Eye (tissue), 1 donor: Measurements from ENCODE around the gene PIAS1.
A peak's percentile ranks its signal among the peaks of the same experiment; 100 is the strongest.
"Not testable (repeated sequence)": the region's sequence is repeated elsewhere in the genome, so short reads cannot be mapped to it uniquely, and the experiment has no call there.

Experiments used
- DNase-seq: peaks from one replicate; pipeline ENCODE4 v3.0.0-alpha.2; 2015

Gene PIAS1

DNA sequence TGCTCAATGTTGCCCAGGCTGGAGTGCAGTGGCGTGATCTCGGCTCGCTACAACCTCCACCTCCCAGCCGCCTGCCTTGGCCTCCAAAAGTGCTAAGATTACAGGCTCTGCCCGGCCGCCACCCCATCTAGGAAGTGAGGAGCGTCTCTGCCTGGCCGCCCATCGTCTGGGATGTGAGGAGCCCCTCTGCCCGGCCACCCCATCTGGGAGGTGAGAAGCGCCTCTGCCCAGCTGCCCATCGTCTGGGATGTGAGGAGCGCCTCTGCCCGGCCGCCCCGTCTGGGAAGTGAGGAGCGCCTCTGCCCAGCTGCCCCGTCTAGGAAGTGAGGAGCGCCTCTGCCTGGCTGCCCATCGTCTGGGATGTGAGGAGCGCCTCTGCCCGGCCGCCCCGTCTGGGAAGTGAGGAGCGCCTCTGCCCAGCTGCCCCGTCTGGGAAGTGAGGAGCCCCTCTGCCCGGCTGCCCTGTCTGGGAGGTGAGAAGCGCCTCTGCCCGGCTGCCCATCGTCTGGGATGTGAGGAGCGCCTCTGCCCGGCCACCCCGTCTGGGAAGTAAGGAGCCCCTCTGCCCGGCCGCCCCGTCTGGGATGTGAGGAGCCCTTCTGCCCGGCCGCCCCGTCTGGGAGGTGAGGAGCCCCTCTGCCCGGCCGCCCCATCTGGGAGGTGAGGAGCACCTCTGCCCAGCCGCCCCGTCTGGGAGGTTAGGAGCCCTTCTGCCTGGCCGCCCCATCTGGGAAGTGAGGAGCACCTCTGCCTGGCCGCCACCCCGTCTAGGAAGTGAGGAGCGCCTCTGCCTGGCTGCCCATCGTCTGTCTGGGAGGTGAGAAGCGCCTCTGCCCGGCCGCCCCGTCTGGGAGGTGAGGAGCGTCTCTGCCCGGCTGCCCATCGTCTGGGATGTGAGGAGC, 167.7 kb downstream of the PIAS1 start:
- not testable (repeated sequence) for DNase-seq

DNA sequence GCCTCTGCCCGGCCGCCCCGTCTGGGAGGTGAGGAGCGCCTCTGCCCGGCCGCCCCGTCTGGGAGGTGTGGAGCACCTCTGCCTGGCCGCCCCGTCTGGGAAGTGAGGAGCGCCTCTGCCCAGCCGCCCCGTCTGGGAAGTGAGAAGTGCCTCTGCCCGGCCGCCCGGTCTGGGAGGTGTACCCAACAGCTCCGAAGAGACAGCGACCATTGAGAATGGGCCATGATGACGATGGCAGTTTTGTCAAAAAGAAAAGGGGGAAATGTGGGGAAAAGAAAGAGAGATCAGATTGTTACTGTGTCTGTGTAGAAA, 168.3 kb downstream of the PIAS1 start:
- DNase-seq: not testable (repeated sequence)

DNA sequence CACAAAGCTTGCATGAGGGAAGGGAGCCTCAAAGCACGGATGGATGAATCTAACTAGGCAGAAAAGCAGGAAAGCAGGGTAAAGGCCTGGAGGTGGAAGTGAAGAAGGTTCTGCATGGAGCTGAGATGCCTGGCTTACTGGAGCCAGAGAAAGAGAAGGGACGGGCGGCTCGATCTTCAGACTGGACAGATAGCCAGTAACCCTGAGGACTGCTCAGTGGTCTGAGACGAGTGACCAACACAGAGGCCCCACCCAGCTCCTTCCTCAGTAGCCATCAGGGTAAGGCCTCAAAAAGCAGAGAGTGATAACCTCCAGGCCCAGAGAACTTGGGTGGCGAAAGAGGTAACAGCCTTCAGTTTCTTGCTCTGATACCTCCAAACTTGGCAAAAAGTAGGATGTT, 169.1 kb downstream of the PIAS1 start:
- no peak for DNase-seq

DNA sequence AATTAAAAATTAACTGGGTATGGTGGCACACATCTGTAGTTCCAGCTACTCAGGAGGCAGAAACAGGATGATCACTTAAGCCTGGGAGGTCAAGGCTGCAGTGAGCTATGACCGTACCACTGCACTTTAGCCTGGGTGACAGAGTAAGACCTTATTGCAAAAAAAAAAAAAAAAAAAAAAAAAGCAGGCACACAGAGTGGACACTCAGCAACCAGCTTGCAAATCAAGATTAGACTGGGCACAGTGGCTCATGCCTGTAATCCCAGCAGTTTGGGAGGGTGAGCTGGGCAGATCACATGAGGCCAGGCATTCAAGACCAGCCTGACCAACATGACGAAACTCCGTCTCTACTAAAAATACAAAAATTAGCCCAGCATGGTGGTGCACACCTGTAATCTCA, 170.0 kb downstream of the PIAS1 start:
- no peak for DNase-seq

DNA sequence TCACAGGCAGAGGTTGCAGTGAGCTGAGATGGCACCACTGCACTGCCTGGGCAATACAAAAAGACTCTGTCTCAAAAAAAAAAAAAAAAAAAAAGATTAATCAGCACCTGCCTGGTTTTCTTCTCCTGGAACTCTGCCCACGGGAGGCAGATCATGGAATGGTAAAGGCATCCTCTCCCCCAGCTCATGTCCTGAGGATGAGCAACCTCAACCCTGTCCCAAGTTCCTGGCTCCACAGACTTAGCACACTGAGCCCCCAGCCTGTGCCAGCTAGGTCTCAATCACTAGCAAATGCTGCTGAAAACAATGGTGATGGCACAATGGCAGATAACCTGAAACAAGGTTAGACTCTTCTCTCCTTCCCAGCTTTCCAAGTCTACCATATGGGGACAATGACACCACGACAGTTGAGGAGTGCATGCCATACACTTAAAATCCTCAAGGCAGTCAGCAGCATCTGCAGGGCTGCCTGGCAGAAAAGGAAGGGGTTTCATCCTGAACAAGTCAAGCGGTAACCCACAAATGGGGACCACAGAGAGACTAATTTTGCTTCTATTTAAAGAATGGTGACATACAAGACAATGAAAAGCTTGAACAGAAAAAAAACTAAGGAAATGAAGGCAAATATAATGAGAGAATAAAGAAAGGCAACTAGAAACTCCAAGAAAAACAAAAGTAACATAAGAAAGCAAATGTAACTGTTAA, 170.6 kb downstream of the PIAS1 start:
- DNase-seq: no peak

DNA sequence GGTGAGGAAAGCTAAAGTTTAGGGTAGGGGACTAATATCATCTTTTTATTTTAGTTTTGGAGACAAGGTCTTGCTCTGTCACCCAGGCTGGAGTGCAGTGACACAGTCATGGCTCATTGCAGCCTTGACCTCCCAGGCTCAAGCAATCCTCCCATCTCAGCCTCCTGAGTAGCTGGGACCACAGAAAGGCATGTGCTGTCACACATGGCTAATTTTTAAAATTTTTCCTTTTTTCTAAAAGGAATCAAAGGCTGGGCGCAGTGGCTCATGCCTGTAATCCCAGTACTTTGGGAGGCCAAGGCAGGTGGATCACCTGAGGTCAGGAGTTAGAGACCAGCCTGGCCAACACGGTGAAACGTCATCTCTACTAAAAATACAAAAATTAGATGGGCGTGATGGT, 171.3 kb downstream of the PIAS1 start:
- not testable (repeated sequence) for DNase-seq

DNA sequence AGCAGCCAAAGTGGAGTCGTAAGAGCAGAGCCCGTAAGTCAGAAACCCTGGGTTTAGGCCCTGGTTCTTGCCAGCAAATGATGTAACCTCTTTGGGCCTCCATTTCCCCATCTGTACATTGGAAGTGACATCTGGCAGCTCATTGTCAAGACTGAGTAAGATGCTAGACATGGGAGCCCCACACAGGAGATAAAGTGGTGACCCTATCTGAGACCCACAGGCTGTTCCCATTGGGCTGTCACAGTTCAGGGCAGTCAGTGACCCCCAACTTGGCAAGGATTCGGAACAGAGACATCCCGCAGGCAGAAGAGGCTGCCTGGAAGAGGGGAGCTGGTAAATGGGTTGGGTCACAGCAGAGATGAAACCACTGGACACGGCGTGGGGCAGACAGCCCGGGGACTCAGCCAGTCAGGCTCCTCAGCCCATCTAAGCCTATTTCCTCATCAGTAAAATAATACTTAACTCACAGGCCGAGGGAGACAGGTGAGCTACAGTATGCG, 173.6 kb downstream of the PIAS1 start:
- DNase-seq: no peak

DNA sequence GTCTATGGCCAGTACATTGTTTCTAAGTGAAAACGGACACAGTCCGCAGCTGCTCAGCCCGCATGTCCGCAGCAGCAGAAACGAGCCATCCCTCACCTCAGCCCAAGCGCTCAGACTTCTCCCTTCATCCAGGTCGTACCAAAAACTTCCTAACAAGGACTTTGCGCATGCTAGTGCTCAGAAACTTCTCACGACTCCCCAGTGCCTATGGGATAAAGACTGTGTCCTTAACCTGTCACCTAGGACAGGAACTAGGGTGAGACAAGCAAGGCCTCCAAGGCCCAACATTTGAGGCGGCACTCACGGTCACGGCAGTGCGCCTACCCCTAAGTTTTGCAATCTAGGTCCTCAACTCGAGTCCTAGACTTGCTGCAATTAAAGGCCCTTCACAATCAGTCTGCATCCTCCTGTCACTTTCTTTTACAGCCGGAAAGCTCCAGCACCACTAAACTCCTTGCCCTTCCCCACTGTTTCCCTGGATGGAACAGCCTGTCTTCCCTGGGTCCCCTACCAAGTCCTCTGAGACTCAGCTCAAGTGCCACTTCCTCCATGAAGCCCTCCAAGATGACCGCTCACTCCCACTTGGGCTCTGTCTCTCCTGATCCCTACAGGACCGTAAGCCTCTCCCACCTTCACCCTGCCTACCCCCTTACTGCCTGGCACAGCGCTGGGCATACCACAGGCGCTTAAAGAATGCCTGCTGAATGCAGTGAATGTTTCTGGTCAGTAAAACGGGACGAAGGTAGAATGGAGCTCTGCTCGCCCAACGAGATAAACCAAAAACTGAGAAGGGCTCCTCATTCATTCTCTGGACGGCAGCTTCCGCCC, 174.2 kb downstream of the PIAS1 start:
- DNase-seq: peak; percentile 30

DNA sequence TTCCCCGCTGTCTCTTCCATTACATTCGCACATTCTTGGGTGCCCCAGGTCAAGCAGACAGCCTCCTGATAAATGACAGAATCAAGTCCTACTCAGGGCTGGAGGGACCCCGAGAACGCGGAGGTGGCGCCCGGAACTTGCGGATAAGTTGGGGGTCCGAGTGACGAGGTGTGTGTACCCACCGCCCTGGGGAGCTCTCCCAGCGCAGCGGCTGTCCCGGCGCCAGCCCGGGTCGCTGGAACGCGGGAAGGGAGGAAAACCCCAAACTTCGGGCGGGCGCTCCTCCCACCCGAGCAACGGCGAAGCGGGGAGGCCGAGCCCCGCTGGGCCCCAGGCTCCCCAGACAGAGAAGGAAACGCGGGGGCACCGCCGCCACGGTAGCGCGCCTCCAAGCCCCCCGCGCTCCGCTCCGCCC, 174.9 kb downstream of the PIAS1 start:
- no peak for DNase-seq

DNA sequence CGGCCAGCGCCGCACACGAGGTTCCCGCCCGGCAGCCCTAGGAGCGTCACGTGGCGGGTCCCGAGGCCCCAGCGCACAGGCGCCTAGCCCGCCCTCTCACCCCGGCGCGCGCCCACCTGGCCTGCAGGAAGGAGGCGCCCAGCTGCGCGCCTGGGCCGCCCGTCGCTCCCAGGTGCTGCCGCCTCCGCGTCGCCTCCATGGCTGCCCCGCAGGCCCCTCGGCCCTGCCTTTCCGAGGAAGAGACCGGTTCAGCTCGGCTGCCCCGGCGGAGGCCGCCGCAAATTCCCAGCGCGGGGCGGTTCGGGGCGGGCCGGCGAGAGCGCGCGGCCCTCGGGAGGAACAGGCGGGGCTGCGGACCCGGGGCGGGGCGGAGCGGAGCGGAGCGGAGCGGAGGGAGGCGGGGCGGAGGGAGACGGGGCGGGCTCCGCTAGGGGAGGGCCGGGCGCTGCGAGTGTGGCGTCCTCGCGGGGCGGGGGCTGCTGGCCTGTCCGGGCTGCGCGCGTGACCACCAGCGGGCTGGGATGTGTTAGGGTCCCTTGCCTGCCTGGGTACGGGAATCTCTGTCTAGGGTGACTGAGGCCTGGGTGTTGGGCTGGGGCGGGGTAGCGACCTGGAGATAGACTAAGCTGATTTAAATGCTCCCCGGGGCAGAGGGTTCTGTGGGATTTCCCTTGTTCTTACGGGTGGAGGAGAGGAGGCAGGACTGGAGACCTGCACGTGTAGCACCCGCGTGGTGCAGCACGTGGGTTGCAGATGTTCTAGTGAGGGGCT, 175.5 kb downstream of the PIAS1 start, which contains the start of gene CLN6:
Gene CLN6 (minus strand): TSS at position 343 of the 771 bp plus-strand sequence. CDS start 144 bp downstream, at position 199.
- DNase-seq: peak; percentile 91

DNA sequence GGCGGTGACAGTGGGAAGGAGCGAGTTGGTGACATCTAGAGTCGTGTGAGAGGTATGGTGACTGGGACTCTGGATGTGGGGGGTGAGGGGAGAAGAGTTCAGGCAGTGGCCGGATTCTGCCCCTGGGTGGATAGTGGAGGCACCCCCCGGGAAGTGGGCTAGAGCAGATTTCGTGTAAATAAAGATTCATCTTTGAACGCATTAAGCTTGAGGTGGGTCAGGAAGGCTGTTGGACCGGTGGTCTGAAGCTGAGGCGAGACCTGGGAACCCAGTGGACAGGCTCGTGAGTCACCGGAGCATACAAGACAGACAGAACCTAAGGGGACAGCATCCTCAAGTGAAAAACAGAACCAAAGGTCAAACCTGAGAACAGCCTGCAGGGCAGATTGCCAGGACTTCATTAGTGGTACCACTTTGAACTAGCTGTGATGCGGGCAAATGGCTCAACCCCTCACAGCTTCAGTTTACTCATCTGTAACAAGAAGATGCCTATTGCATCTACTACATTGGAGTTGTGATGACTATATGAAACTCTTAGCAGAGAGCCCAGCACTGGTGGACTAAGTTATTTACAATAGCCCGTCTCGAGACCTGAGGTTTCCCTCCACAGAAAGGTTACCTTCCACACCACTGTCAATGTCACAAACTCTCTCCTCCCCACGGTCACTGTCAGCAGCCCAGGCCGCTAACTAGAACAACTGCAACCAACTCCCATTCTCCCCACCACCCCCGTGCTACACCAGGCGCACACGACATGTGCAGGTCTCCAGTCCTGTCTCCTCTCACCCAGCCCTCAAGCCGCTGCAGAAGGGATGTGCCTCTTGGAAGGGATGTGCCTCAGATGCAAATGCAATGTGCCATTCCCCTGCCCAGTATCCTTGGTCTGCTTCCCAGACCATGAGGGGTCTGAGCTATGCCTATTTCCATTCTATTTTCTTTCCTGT, 176.3 kb downstream of the PIAS1 start:
- no peak for DNase-seq

DNA sequence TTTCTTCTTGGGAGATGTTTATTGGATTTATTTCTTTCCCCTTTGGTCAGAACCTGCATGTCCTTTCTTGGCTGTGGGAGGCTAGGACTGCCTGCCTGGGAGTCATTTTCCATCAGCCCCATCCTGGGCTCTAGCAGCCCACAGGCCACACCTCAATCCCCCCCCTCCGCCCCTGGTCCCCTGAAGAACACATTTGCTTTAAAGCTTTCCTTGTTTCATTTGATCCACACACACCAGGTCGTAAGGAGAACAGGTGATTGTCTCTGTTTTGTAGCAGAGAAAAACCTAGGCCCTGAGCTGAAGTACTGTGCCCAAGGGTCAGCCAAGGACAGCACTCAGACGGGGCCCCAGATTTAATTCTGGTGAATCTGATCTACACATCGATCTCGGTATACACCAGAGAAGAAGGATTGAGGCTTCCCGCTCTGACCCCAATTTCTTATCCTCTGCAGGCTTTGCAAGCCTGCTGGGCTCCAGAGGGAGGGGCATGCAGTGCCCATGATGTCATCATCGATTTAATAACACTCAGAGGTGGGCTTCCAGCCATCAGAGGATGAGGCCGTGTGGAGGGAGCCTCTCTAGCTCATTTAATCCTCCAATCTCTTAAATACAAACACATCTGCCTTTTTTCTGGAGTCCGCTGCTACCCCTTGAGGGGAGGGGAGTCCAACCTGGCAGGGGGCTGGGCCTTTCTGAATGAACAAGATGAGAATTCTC, 177.1 kb downstream of the PIAS1 start:
- peak; percentile 78 for DNase-seq

DNA sequence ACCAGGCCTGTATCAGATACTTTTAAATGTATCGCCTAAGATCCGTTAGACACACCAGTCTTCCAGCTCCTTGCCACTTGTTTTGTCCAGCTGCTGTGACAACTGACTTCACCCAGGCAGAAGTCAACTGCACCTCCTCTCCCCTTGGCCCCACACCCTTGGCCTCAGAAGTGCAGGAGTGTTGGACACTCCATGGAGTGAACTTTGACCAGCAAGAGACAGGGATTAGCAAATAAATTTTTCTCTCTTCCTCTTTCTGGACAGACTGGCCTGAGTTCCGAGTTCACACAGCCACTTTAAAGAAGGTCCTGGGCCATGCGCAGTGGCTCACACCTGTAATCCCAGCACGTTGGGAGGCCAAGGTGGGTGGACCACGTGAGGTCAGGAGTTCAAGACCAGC, 178.3 kb downstream of the PIAS1 start:
- DNase-seq: no peak

DNA sequence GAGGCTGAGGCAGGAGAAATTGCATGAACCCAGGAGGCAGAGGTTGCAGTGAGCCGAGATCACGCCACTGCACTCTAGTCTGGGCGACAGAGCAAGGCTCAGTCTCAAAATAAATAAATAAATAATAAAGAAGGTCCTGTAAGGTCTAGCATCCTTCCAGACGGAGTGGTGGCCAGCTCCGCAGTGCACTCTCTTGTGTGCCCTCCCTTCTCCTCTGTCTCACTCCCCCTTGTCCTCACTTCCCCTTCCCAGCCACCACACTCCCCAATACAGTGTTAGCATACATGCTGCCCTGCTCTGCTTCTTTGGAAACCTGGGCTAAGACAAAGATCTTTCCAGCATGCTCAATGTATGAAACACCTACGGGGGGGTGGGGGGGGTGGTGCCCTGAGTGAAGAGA, 178.8 kb downstream of the PIAS1 start:
- DNase-seq: no peak

DNA sequence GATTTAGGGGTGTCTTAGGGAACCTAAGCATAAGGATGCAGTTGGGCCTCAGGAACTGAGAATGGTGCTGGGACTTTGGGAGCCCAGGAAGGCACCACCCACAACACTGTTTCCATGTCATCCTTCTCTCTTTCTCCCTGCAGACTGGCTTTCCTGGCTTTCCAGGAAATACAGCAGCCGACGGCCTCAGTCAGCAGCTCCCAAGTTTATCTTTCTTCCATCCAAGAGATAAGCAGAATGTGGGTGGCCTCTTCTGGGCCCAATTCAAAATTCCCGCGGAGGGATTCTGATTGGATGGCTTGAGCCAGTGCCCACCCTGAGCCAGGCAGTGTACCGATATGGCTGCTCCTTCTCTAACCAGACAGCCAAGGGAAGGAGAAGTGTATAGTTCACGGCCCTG, 179.9 kb downstream of the PIAS1 start:
- no peak for DNase-seq

DNA sequence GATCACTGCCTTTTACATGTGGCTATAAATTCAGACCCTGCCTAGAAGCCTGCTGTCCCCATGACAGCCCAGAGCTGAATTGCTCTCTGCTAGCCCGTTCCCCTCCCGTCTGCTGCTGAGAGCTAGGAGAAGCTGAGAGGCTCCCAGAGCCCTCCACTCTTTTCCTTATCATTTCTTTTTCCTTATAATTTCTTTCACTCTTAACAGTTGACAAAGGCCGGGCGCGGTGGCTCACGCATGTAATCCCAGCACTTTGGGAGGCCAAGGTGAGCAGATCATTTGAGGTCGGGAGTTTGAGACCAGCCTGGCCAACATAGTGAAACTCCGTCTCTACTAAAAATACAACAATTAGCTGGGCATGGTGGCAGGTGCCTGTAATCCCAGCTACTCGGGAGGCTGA, 180.4 kb downstream of the PIAS1 start:
- DNase-seq: not testable (repeated sequence)

DNA sequence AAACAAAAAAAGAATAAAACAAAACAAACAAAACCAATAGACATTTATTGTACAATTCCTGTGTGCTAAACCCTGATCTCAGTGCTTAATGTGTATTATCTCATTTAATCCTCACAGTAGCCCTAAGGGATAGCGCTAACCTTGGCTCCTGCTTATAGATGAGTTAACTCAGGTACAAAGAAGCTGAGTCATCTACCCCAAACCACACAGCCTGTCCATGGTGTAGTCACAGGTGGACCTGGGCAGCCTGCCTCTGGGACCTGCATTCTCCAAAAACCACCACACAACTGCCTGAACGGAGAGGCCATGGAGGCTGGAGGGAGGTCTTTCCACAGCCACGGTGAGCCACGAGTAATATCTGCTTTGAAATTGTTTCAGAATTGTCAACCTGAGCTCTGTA, 180.9 kb downstream of the PIAS1 start:
- DNase-seq: no peak

DNA sequence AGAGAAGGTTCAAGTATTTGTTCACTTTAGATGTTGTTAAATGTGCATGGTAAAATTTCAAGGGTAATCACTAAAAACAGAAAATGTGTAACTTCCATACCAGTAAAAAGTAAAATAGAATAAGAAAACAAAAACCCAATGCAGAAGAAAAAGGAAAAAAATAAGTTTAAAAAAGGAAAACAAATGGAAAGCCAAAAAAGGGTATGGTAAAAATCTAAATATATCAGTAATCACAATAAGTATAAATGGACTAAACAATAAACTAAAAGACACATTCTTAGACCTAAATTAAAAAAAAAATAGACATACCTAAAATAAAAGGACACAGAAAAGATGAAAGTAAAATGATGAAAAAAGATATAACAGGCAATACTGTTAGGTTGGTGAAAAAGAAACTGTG, 184.9 kb downstream of the PIAS1 start:
- DNase-seq: no peak

DNA sequence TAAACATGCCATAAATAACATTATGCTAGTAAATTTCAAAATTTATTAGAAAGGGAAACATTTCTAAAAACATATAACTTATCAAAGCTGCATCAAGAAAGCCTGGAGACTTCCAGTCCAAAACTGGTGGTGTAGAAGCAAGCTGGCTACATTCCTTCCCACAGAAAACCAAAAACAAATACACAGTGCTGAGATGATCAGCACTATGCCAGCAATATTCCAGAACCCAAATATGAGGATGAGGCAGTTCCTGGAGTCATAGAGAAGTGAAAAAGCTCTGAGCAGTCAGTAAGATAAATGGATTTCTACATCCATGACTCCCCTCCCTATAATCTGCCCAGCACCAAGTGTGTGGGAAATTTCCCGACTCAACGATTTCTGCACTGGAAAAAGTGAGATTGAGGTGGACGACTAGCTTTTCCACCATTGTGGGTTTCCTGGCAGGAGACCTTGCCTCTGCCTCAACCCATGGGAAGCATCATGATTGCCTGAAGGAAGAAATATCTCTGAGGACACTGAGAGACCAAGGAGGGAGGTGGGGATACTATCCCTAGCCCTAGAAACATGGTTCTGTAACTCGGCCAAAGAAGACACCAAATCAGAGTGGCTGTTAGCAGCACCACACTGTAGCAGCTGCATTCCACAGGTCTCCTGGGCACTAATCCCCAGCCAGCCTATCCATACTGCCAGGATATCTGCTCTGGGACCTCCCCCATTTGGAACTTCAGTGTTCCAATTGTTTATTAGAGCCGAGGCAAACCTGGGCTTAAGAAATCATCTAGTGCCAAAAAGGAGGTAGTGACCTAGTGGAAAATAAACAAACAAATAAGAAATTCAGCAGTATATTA, 187.2 kb downstream of the PIAS1 start:
- DNase-seq: no peak
